GM03348 (cell line): ENCODE results near the gene UMPS.

Source experiments
- DNase-seq: peaks from one replicate; pipeline ENCODE4 v3.0.0; 2012; ENCODE audit warnings: low spot score

UMPS gene

GRCh38 chr3:124730129-124730940 lies at the start of gene UMPS:
Gene UMPS, plus strand, starts transcription at chr3:124730452. Its CDS starts 20 bp downstream, at chr3:124730472.
- peak; percentile 95 for DNase-seq

GRCh38 chr3:124680521-124680920 lies 49.7 kb upstream of the UMPS start:
- DNase-seq = no peak

GRCh38 chr3:124682263-124682662 lies 48.0 kb upstream of the UMPS start:
- DNase-seq = no peak

DNA sequence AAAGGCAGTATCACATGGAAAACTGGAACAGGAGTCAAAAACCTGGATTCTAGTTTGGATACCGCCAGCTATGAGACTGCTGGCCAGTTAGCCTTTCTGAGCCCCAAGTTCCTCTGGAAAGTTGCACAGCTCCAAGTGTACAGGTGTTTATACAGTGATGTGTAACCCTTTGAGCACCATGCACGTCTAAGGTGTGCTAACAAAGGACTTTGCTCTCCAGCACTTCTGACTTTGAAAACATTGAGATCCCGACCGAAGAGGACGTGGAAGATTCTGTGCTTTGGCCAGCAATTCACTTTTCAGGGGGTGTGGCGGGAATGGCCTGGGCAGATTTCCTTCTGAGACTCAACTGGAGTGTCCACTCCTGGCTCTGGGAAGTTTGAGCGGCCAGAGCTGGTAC lies 45.8 kb upstream of the UMPS start:
- no peak for DNase-seq

DNA sequence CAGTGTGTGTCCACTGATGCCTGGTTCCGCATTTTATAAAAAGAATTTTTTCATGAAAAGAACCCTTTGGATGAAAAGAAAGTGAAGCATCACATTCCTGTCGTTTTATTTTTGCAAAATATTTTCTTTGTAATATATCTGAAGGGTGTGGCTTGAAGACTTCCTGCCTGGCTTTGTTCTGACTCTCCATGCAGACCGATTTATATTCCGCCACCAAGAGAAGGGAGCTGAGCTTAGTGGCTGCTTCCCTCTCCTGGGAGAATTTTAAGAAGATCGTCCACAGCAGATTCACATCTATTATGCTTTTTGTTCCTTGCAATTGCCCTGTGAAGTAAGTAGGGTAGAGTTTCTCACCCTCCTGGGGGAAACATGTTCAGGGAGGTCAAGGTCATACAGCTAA lies 45.2 kb upstream of the UMPS start:
- DNase-seq = no peak

DNA sequence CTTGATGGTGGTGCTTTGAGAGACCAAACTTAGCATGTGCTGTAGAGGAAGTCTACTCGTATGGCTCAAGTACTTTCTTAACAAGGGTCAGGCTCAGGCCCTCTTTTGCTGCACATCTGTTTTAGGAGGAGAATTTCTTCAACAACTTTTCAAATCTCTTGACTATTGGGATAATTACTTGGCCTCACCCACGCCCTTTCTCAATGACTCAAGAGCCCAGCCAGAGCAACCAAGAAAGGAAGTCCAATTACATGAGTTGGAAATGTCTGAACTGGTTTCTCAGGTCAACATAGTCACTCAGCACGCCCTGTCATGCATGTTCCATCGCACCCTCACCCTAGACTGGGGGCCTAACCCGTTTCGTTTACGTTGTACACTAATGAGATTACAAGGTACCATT lies 44.8 kb upstream of the UMPS start:
- peak; percentile 13 for DNase-seq

GRCh38 chr3:124686028-124686670 lies 44.1 kb upstream of the UMPS start:
- no peak for DNase-seq

- DNase-seq = peak; percentile 91
These were observed 41.4 kb upstream of the UMPS start for GRCh38 chr3:124688581-124689454.

DNA sequence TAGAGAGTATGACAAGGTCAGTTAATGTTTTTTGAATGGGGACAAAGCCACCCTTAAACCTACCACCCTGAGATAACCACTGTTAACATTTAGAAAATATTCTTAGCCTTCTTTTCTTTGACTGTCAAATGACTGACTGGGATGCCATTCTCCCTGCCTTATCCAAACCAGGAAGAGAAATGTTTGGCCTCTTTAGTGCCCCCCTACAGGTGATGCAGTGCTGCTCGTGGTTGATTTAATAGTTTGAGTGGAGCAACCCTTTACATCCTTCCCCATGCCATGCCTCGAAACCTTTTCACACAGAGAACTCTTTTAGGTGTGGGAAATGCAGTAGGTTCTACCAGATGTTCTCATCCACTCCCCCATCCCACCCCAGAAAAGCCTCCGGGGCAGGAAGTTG lies 38.7 kb upstream of the UMPS start:
- DNase-seq = no peak

DNA sequence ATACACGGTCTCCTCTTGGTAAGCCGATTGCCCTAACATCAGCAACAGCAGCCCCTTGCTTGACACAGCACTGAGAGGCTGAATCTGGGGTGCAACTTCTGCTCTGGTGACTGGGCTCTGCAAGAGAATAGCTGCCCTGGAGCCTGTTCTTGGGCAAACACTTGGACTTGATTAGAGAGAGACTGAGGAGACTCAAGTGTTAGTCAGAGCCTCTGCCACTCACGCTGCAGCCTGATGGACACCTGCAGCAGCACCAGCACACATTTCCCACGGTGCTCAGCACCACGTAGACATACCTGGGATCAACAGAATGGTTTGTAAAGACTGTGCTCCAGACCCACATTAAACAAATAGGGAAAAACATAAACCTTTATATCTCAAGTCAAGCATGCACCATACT lies 35.8 kb upstream of the UMPS start:
- no peak for DNase-seq

GRCh38 chr3:124695369-124695768 lies 34.9 kb upstream of the UMPS start:
- DNase-seq = no peak

- no peak for DNase-seq
These were observed 34.2 kb upstream of the UMPS start for GRCh38 chr3:124696006-124696405.

DNA sequence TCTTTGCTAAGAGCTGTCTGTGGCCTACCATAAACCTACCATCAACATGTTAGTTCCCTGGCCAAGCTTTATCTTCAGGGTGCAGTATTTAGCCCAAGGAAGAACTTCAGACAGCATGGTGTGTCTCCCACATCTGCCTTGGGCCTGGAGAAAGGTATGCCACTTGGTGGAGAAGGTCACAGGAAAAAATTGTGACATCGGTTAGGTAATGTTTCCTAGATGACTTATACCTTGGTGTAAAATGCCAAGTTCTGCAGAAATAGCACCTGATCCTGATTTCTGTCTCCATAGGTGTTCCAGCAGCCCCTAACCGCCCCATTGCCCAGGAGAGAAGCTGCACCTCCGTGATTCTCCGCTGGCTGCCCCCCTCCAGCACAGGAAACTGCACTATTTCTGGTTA lies 33.0 kb upstream of the UMPS start:
- DNase-seq = no peak

DNA sequence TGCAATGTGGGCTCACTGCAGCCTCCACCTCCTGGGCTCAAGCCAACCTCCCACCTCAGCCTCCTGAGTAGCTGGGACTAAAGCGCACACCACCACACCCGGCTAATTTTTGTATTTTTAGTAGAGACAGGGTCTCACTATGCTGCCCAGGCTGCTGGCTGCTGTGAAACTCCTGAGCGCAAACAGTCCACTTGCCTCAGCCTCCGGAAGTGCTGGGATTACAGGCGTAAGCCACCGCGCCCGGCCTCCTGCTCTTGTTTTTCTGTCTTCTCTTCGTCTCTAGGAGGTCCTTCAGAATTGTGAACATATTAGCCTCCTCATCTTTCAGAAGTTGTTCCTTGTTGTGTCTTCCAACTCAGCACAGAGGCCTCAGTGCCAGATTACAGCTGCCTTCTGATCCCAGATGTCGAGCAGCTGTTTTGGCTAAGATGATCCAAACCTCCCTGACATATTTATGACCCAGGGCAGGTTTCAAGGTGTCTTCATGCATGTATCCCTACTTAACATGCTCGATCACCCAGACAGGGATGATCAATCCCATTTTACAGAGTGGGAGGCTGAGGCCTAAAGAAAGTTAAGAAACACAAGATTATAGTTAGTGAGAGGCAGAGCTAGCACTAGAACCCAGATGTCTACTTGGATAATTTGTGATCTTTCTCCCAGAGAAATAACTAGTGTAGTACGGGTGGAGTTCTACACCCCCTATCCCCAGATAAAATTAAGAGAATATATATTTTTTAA lies 32.1 kb upstream of the UMPS start:
- no peak for DNase-seq

DNA sequence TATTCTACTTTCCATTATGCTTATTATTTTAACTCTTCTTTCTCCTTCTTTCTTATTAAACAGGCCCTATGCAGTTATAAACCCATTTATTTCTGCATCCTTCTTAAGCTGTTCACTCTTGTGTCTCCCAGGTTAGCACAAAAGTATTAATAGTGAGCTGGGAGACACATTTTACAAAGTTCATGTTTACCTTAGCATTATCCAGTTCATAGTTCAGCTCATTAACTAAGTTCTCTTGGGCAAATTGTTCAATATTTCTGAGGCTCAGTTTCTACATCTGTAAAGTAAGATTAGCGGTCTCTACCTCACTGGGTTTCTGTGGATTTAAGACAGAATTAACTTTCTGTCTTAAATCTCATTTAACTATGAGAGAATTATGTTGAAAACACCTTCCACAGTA lies 31.2 kb upstream of the UMPS start:
- DNase-seq = no peak

GRCh38 chr3:124699686-124700396 lies 30.4 kb upstream of the UMPS start:
- DNase-seq = no peak

- no peak for DNase-seq
These were observed 29.2 kb upstream of the UMPS start for GRCh38 chr3:124700880-124701684.

- DNase-seq = peak; percentile 59
These were observed 28.6 kb upstream of the UMPS start for GRCh38 chr3:124701687-124702086.

GRCh38 chr3:124702950-124703349 lies 27.3 kb upstream of the UMPS start:
- DNase-seq = no peak

- no peak for DNase-seq
These were observed 24.7 kb upstream of the UMPS start for GRCh38 chr3:124705552-124705951.
